Fibroblast of skin of left biceps (primary cell): ENCODE measurements around the gene MAGI1.

Experiments used
- DNase-seq, 2 experiments: peaks; one replicate each; pipeline ENCODE4 v3.0.0-alpha.2; 2013; ENCODE audit warnings: low read depth in 2 of 2

The MAGI1 gene

GRCh38 chr3:65422154-65422553, 616.6 kb downstream of the MAGI1 start:
- DNase-seq, result no peak

- no peak for DNase-seq
These were observed 619.5 kb downstream of the MAGI1 start for GRCh38 chr3:65419233-65419632.

GRCh38 chr3:65413891-65414290, 624.8 kb downstream of the MAGI1 start:
- no peak for DNase-seq

GRCh38 chr3:65412588-65412987, 626.1 kb downstream of the MAGI1 start:
- DNase-seq, result no peak

GRCh38 chr3:65411367-65411766, 627.4 kb downstream of the MAGI1 start:
- no peak for DNase-seq

GRCh38 chr3:65409176-65409569, 629.5 kb downstream of the MAGI1 start:
- no peak for DNase-seq

GRCh38 chr3:65408531-65409175, 630.1 kb downstream of the MAGI1 start:
- no peak for DNase-seq

GRCh38 chr3:65406470-65406869, 632.2 kb downstream of the MAGI1 start:
- DNase-seq, result peak in 1 of 2 experiments; percentile 17

GRCh38 chr3:65402597-65402996, 636.1 kb downstream of the MAGI1 start:
- peak; percentile 33 to 37 for DNase-seq

GRCh38 chr3:65401359-65402305, 637.1 kb downstream of the MAGI1 start:
- no peak for DNase-seq

GRCh38 chr3:65400899-65401298, 637.8 kb downstream of the MAGI1 start:
- DNase-seq, result no peak

GRCh38 chr3:65398953-65399352, 639.8 kb downstream of the MAGI1 start:
- DNase-seq, result no peak

GRCh38 chr3:65396078-65396477, 642.6 kb downstream of the MAGI1 start:
- no peak for DNase-seq

- no peak for DNase-seq
These were observed 647.6 kb downstream of the MAGI1 start for GRCh38 chr3:65391068-65391467.

- DNase-seq, result no peak
These were observed 652.9 kb downstream of the MAGI1 start for GRCh38 chr3:65385805-65386204.

GRCh38 chr3:65381496-65382010, 657.2 kb downstream of the MAGI1 start:
- no peak for DNase-seq

GRCh38 chr3:65379223-65379622, 659.5 kb downstream of the MAGI1 start:
- DNase-seq, result no peak

GRCh38 chr3:65377637-65378036, 661.1 kb downstream of the MAGI1 start:
- no peak for DNase-seq

GRCh38 chr3:65376426-65376825, 662.3 kb downstream of the MAGI1 start:
- DNase-seq, result no peak

GRCh38 chr3:65371053-65371452, 667.7 kb downstream of the MAGI1 start:
- DNase-seq, result no peak

GRCh38 chr3:65368866-65369265, 669.9 kb downstream of the MAGI1 start:
- DNase-seq, result no peak

- no peak for DNase-seq
These were observed 676.0 kb downstream of the MAGI1 start for GRCh38 chr3:65362688-65363087.

- no peak for DNase-seq
These were observed 677.3 kb downstream of the MAGI1 start for GRCh38 chr3:65361448-65361847.
